Hematopoietic multipotent progenitor cell treated with erythropoietin and hydrocortisone succinate and interleukin-3 and kit ligand, for 4 days (in vitro differentiated cells): ENCODE results near the gene NEMF.
"Not testable (repeated sequence)": the region's sequence is repeated elsewhere in the genome, so short reads cannot be mapped to it uniquely, and the experiment has no call there.

Experiments used
- DNase-seq: peaks from one replicate; pipeline ENCODE4 v3.0.0-alpha.2; 2015

Gene NEMF

GRCh38 chr14:49816844-49817243 lies 35.7 kb downstream of the NEMF start:
- no peak for DNase-seq

GRCh38 chr14:49816118-49816517 lies 36.5 kb downstream of the NEMF start:
- not testable (repeated sequence) for DNase-seq

GRCh38 chr14:49808780-49809179 lies 43.8 kb downstream of the NEMF start:
- peak; percentile 51 for DNase-seq

GRCh38 chr14:49796025-49796424 lies 56.6 kb downstream of the NEMF start:
- no peak for DNase-seq

DNA sequence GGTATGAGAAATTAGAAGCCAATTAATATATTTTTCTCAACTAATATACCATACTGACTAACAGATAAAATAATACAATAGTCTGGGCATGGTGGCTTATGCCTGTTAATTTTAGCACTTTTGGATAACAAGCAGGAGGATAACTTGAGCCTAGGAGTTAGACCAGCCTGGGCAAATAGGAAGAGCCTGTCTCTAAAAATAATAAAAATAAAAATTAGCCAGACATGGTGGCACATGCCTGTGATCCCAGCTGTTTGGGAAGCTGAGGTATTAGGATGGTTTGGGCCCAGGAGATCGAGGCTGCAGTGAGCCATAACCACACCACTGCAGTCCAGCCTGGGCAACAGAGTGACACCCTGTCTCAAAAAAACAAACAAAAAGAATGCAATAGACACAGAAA lies 60.0 kb downstream of the NEMF start:
- no peak for DNase-seq

DNA sequence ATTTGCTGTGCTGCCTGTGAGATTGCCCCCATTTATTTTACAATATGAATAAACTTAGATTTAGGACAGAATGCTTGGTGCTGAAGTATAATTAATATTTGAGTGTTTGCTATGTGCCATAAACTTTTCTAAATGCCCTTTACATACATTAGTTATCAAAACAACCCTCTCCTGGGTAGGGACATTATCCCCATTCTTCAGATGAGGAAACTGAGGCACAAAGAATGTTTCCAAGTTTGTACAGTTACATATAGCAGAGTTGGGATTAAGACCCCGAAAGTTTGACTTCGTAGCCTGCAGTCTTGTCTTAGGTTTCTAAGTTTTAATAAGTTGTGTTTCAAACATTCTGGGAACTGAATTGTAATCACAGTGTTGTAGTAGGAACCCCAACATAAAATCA lies 66.3 kb downstream of the NEMF start:
- no peak for DNase-seq

DNA sequence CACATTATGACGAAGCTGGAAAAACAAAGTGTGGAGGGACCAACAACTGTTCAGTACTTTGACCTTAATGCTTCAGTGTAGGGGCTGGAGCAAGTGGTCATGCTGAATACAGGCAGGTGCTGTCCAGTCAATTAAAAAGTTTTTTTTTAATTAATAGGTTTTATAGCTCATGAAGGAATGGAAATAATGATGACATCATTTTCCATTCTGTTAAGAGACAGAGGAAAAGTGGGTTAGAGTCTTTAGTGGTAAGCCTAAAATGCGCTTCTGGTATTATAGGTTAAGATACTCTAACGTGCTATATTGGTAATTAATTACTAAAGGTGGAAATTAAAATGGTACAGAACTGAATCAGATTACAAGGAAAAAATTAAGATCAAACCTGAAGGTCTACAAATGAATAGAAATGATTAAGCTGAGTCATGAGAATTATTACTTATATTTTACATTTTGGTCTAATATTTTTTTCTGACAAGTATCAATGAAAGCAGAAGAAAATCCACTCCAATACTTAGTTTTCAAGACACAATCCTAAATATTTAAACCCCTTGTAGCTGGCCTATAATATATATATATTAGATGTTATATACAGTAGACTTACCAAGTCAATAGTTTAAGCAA lies 69.1 kb downstream of the NEMF start:
- no peak for DNase-seq

DNA sequence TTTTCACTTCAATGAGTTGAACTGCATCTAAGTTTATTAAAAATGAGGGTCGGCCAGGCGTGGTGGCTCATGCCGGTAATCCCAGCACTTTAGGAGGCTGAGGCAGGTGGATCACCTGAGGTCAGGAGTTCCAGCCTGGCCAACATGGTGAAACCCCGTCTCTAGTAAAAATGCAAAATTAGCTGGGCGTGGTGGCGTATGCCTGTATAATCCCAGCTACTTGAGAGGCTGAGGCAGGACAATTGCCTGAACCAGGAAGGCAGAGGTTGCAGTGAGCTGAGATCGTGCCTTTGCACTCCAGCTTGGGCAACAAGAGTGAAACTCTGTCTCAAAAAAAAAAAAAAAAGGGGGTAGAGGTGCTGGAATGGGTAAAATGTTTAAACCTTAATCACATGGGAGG lies 71.5 kb downstream of the NEMF start:
- not testable (repeated sequence) for DNase-seq

- no peak for DNase-seq
Observed at GRCh38 chr14:49778421-49778820, 74.2 kb downstream of the NEMF start.

- DNase-seq, result no peak
Observed at GRCh38 chr14:49774106-49774505, 78.5 kb downstream of the NEMF start.

- not testable (repeated sequence) for DNase-seq
Observed at GRCh38 chr14:49771691-49772090, 80.9 kb downstream of the NEMF start.

DNA sequence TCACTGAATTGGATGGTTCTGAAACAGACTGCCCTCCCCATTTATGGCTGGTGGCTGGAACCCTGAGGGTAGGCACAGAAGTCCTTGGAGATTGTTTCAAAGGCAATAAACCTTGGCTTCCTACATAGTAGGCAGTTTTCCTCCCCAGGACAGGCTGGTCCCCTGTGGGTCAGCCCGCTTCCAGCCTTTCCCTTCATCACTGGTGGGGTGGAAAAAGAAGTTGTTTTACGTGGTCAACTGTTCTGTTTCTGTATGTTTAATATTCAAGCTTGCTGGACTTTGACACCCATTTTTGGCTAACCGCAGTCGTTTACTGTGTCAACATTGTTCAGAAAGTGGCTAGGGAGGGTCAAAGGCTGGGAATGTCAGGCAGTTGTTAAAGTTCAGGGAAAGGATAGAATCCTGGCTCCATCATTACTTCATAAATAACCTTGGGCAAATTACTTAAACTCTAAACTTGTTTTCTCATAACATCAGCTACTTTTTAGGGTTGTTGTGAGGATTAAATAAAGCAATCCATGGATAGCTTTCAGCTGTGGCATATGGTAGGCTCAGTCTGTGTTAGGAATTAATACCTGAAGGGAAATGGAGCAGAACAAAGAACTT lies 82.3 kb downstream of the NEMF start:
- no peak for DNase-seq

DNA sequence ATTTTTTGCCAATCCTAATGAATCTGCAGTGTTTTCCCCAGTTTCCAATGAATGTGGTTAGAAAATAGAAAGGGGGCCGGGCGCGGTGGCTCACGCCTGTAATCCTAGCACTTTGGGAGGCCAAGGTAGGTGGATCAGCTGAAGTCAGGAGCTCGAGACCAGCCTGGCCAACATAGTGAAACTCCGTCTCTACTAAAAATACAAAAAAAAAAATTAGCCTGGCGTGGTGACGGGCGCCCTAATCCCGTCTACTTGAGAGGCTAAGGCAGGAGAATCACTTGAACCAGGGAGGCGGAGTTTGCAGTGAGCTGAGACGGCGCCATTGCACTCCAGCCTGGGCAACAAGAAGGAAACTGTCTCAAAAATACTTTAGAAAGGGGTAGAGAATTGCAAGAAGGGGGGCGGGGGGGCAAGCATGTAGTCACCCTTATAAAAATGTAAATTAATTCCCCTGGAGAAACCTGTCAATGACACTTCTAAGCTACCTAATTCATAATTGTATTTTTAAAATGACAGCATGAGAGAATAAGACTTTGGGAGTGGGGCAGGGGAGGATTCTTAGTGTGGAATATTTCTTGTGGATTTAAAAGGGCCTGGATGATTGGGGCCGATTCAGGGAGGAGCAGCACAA lies 82.9 kb downstream of the NEMF start:
- no peak for DNase-seq

DNA sequence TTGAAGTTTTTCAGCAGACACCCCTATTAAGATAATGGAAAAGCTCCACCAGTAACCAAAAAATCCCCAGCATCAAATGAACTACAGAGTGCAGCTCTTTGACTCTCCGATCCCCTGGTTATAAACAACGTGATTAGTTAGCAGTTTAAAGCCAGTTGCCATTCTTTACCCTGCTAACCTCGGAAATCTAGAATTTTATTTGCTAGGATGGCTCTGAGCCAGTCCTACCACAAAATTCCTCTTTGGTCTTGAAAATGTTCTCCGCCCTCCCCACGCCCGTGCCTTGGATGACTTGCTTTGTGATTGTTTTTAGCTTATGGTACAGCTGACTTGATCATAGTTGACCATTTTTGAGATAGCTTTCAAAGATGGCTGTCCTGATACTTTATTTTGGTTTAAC lies 83.4 kb downstream of the NEMF start:
- DNase-seq, result peak; percentile 44

- DNase-seq, result peak; percentile 83
Observed at GRCh38 chr14:49768301-49769121, 84.1 kb downstream of the NEMF start.

GRCh38 chr14:49767571-49768300 lies 84.9 kb downstream of the NEMF start, which contains the start of gene KLHDC2:
Gene KLHDC2 (plus strand): TSS chr14:49768153. CDS start chr14:49768469, 316 bp downstream.
- DNase-seq, result peak; percentile 96

DNA sequence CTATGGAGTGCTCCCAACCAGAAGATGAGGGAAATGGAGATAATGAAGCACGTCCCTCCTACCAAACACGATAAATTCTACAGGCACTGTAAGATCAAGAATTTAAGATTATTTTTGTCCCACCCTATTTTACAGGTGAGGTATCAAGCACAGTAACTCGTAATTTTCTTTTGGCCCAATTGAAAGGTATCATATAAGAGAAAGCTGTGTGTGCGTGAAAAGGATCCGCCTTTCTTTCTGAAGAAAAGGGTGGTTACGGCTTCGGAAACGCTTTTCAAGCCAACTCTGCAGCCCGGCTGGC lies 85.4 kb downstream of the NEMF start:
- DNase-seq, result no peak

DNA sequence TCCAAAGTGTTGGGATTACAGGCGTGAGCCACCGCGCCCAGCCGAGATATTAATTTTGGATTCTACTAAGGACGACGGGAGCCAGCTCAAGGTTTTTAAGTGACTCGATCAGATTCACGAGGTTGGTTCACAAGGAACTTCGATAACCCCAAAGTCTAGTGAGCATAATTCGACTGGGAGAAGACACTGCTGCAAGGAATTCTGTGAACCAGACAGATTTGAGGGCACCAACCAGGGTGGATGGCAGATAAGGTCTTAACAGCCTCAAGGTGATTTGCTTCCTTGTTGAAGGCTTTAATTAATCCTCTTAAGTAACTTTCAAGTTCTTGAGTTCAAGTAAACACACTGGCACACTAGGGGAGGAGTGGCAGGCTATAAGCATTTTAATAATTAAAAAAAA lies 85.7 kb downstream of the NEMF start:
- no peak for DNase-seq

DNA sequence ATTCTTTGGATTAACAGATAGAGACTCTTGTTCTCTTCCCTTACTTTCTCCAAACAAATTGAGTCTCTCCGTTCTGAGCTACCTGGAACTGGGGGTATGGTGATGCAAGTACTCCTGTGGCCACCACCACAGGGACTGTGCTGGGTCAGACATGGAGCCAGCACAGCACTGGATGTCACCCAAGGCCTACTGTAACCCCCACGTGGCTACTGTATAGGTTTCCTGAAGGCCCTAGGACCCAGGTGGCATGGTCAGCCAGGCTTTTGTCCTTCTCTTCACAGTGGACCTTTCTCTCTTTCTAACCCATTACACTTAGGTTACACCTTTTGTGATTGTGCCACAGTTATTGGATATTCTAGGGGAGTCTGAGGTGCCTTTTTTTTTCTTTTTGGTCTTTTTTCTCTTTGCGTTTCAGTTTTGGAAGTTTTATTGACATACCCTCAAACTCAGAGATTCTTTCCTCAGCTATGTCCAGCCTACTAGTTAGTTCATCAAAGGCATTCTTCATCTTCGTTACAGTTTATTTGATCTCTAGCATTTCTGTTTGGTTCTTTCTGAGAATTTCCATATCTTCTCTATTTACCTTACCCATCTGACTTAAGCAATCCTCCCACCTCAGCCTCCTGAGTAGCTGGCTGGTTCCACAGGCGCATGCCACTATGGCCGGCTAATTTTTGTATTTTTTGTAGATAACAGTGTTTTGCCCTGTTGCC lies 90.6 kb downstream of the NEMF start:
- DNase-seq, result no peak

GRCh38 chr14:49755378-49755777 lies 97.2 kb downstream of the NEMF start:
- peak; percentile 32 for DNase-seq

DNA sequence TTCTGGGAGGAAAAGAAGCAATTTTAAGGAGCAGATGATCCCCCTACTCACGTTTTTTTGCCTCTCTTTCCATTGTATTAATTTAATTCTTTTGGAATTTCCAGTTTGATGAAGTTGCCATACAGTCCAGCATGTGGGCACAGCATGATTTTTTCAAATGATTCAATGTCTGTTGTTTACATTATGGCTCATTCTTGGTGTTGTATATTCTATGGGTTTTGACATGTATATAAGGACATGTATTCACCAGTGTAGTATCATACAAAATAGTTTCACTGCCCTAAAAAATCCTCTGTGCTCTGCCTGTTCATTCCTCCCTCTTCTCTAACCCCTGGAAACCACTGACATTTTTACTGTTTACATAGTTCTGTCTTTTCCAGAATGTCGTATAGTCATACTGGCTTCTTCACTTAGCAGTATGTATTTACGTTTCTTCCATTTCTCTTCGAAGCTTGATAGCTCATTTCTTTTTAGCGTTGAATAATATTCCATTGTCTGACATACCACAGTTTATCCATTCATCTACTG lies 98.0 kb downstream of the NEMF start:
- no peak for DNase-seq

- DNase-seq, result not testable (repeated sequence)
Observed at GRCh38 chr14:49746476-49746875, 106.1 kb downstream of the NEMF start.
